AG04450 (cell line): ENCODE data around the gene SPRYD7. TPM values are rescaled to one million over a fixed set of nuclear protein-coding genes. Genes with fewer than 3 reads are reported as not detected.

Experiments used
- CTCF ChIA-PET: fragments of 300-600, 350-600 bp; formaldehyde crosslinking; extraction: SDS; loops from one replicate; lab custom pipeline; 2022; ENCODE audit warnings: antibody characterized with exemption, inconsistent platforms; lab: Charles Lee
- POLR2A ChIA-PET: fragments of 350-600 bp; formaldehyde crosslinking; extraction: SDS; loops from one replicate; lab custom pipeline; 2021; ENCODE audit warnings: antibody characterized with exemption, inconsistent platforms; lab: Yijun Ruan, JAX
- DNase-seq: peaks from one replicate; pipeline ENCODE4 v3.0.0-alpha.2; 2011; ENCODE audit warnings: low read depth, low spot score
- H3K27ac ChIP-seq: one replicate; pipeline ENCODE4 v1.5.1; 2012; ENCODE audit warnings: low read depth, low read length, control low read depth
- H3K27me3 ChIP-seq: one replicate; pipeline ENCODE4 v1.6.0; 2012; ENCODE audit warnings: low read length; ENCODE audit not compliant: control insufficient read depth, insufficient read depth
- H3K4me3 ChIP-seq: 2 replicates; pipeline ENCODE4 v1.5.1; 2011; ENCODE audit warnings: mild to moderate bottlenecking, low read depth, low read length, control low read depth
- H3K9me3 ChIP-seq: 2 replicates; pipeline ENCODE4 v1.5.1; 2012; ENCODE audit warnings: low read length; ENCODE audit not compliant: control insufficient read depth, insufficient read depth
- CTCF ChIP-seq: IDR thresholded peaks from 2 replicates; pipeline ENCODE4 v1.5.1; 2011; ENCODE audit warnings: low read depth, low read length, control low read depth, inconsistent platforms
- polyA plus RNA-seq: library from polyadenylated mRNA; depleted of rRNA; stranded (reverse); fragments of >200 nt; gene quantifications from 2 replicates; pipeline ENCODE4 v1.2.3, GENCODE V29; 2011

Gene SPRYD7
- polyA plus RNA-seq, 1 experiment = 8.0 TPM

GRCh38 chr13:49939321-49939720 is 3.2 kb upstream of the SPRYD7 start:
- Histone ChIP-seq H3K27me3 (no peaks in the 10 kb centered on the region), H3K27ac (no peak overlapping the region), H3K9me3 (peaks cover 2% of the 10 kb centered on the region; the same call in 1 of the 2 replicates), H3K4me3 (no peak overlapping the region)
- ChIA-PET POLR2A (no interaction called here), CTCF (interaction anchor here (0.6 to 1.8 kb wide), 4 partner anchors 37 to 147 kb away, joined by 4 to 7 read pairs (median 5); partner anchors contain the start of gene KPNA3)
- DNase-seq = no peak
- no peak for TF ChIP-seq CTCF

GRCh38 chr13:49938921-49939320 is 2.8 kb upstream of the SPRYD7 start:
- TF ChIP-seq CTCF = no peak
- Histone ChIP-seq H3K27ac (no peak overlapping the region), H3K27me3 (no peaks in the 10 kb centered on the region), H3K9me3 (peaks cover 2% of the 10 kb centered on the region; the same call in 1 of the 2 replicates), H3K4me3 (no peak overlapping the region)
- POLR2A ChIA-PET = no interaction called here
- DNase-seq = no peak
- CTCF ChIA-PET = interaction anchor here (0.6 to 1.8 kb wide), 4 partner anchors 37 to 147 kb away, joined by 4 to 7 read pairs (median 5); partner anchors contain the start of gene KPNA3

GRCh38 chr13:49938314-49938713 is 2.2 kb upstream of the SPRYD7 start:
- TF ChIP-seq CTCF = no peak
- Histone ChIP-seq H3K9me3 (peaks cover 2% of the 10 kb centered on the region; the same call in 1 of the 2 replicates), H3K27me3 (no peaks in the 10 kb centered on the region), H3K4me3 (no peak overlapping the region), H3K27ac (no peak overlapping the region)
- ChIA-PET CTCF (interaction anchor here (1.5 to 1.8 kb wide), 2 partner anchors 38 to 59 kb away, joined by 5 to 7 read pairs; no protein-coding TSS in a partner anchor), POLR2A (interaction anchor here (0.9 kb wide), 1 partner anchor 69 kb away, joined by 5 read pairs; no protein-coding TSS in a partner anchor)
- DNase-seq = no peak

- H3K27me3 ChIP-seq = no peaks in the 10 kb centered on the region
- CTCF ChIA-PET = interaction anchor here (1.0 to 2.1 kb wide), 17 partner anchors 10 to 975 kb away, joined by 3 to 16 read pairs (median 5); partner anchors contain the start of genes KPNA3 and TRIM13
- peaks cover 2% of the 10 kb centered on the region; the same call in 1 of the 2 replicates for H3K9me3 ChIP-seq
- POLR2A ChIA-PET = interaction anchor here (1.1 to 1.5 kb wide), 4 partner anchors 59 to 148 kb away, joined by 3 to 8 read pairs (median 5); partner anchors contain the start of genes KPNA3 and TRIM13
- no peak overlapping the region for H3K27ac ChIP-seq
- TF ChIP-seq CTCF = no peak
- peak overlapping the region; percentile 93 for H3K4me3 ChIP-seq
- DNase-seq = no peak
These were observed 781 bp upstream of the SPRYD7 start for GRCh38 chr13:49936968-49937273.
